C4-2B (cell line): ENCODE data around the gene BAZ1B.
"Not testable (repeated sequence)": the region's sequence is repeated elsewhere in the genome, so short reads cannot be mapped to it uniquely, and the experiment has no call there.

Experiments used
- ZFX ChIP-seq: fragments of 450-650 bp; IDR thresholded peaks from 2 replicates; pipeline ENCODE4 v1.6.1; 2017
- TF ChIP-seq, protein P1 (sequence below): fragments of 450-650 bp; conservative IDR thresholded peaks from 2 replicates; pipeline ENCODE4 v1.5.1; 2017; ENCODE audit warnings: mild to moderate bottlenecking

DNA sequence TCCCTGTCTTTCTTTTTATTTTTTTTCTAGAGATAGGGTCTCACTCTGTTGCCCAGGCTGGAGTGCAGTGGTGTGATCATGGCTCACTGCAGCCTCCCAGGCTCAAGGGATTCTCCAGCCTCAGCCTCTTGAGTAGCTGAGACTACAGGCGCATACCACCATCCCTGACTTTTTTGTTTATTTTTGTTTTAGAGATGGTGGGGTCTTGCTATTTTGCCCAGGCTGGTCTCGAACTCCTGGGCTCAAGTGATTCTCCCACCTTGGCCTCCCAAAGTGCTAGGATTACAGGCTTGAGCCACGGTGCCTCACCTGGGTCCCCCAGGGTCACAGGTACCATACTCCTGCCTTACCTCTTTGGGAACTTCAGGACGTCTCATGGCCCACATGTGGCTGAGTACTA lies 91.6 kb downstream of the BAZ1B start:
- TF ChIP-seq, protein P1, sequence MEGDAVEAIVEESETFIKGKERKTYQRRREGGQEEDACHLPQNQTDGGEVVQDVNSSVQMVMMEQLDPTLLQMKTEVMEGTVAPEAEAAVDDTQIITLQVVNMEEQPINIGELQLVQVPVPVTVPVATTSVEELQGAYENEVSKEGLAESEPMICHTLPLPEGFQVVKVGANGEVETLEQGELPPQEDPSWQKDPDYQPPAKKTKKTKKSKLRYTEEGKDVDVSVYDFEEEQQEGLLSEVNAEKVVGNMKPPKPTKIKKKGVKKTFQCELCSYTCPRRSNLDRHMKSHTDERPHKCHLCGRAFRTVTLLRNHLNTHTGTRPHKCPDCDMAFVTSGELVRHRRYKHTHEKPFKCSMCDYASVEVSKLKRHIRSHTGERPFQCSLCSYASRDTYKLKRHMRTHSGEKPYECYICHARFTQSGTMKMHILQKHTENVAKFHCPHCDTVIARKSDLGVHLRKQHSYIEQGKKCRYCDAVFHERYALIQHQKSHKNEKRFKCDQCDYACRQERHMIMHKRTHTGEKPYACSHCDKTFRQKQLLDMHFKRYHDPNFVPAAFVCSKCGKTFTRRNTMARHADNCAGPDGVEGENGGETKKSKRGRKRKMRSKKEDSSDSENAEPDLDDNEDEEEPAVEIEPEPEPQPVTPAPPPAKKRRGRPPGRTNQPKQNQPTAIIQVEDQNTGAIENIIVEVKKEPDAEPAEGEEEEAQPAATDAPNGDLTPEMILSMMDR: not testable (repeated sequence)
- TF ChIP-seq ZFX: not testable (repeated sequence)
